C4-2B (cell line): ENCODE data around the gene BMERB1.

Source experiments
- ZFX ChIP-seq: fragments of 450-650 bp; IDR thresholded peaks from 2 replicates; pipeline ENCODE4 v1.6.1; 2017
- TF ChIP-seq, protein P1 (sequence below): fragments of 450-650 bp; conservative IDR thresholded peaks from 2 replicates; pipeline ENCODE4 v1.5.1; 2017; ENCODE audit warnings: mild to moderate bottlenecking

DNA sequence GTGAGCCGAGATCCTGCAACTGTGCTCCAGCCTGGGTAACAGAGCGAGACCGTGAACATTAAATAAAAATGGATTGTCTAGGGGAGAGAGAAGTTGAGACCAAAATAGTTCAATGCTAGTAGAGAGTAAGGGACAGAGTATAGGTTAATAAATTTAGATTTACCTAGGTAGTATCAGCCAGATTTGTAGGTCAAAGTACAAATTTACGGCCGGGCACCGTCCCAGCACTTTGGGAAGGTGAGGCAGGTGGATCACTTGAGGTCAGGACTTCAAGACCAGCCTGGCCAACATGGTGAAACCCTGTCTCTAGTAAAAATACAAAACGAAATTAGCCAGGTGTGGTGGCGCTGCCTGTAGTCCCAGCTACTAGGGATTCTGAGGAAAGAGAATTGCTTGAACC lies 12.2 kb upstream of the BMERB1 start:
- TF ChIP-seq, protein P1, sequence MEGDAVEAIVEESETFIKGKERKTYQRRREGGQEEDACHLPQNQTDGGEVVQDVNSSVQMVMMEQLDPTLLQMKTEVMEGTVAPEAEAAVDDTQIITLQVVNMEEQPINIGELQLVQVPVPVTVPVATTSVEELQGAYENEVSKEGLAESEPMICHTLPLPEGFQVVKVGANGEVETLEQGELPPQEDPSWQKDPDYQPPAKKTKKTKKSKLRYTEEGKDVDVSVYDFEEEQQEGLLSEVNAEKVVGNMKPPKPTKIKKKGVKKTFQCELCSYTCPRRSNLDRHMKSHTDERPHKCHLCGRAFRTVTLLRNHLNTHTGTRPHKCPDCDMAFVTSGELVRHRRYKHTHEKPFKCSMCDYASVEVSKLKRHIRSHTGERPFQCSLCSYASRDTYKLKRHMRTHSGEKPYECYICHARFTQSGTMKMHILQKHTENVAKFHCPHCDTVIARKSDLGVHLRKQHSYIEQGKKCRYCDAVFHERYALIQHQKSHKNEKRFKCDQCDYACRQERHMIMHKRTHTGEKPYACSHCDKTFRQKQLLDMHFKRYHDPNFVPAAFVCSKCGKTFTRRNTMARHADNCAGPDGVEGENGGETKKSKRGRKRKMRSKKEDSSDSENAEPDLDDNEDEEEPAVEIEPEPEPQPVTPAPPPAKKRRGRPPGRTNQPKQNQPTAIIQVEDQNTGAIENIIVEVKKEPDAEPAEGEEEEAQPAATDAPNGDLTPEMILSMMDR = no peak
- TF ChIP-seq ZFX = no peak
